ENCODE results near the gene PDLIM7.
"Not testable (repeated sequence)": the region's sequence is repeated elsewhere in the genome, so short reads cannot be mapped to it uniquely, and the experiment has no call there.

Gene PDLIM7

DNA sequence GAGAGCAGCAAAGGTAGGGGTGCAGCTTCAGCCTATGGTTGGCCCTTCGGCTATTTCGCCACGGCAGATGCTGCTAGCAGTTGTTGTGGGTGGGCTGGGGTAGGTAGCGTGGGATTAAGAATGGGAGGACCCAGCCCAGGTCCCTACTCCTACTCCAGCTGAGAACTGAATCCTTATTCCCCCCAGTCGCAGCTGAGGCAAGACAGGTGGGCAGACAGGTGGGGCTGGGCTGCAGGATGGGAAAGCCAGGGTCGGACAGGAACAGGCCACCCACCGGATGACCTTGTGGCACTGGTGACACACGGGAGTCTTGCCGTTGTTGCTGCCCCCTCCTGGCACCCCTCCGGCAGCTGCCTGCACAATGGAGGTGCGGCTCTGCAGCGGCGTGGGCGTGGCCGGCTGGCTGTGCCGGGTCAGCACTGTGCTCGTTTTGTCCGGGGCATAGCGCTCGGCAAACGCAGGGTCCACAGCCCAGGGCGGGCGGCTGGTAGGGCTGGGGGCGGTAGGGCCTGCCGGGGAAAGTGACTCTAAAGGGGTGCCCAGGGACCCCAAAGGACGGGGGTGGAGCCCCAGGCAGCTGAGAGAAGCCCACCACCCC lies 8.2 kb downstream of the PDLIM7 start:
- DNase-seq, result no peak

- DNase-seq, result no peak
Observed at GRCh38 chr5:177487975-177488374, 9.4 kb downstream of the PDLIM7 start.

GRCh38 chr5:177487144-177487543 lies 10.3 kb downstream of the PDLIM7 start:
- no peak for DNase-seq

- no peak for DNase-seq
Observed at GRCh38 chr5:177486256-177486655, 11.1 kb downstream of the PDLIM7 start.

GRCh38 chr5:177485753-177486152 lies 11.7 kb downstream of the PDLIM7 start:
- DNase-seq, result not testable (repeated sequence)

DNA sequence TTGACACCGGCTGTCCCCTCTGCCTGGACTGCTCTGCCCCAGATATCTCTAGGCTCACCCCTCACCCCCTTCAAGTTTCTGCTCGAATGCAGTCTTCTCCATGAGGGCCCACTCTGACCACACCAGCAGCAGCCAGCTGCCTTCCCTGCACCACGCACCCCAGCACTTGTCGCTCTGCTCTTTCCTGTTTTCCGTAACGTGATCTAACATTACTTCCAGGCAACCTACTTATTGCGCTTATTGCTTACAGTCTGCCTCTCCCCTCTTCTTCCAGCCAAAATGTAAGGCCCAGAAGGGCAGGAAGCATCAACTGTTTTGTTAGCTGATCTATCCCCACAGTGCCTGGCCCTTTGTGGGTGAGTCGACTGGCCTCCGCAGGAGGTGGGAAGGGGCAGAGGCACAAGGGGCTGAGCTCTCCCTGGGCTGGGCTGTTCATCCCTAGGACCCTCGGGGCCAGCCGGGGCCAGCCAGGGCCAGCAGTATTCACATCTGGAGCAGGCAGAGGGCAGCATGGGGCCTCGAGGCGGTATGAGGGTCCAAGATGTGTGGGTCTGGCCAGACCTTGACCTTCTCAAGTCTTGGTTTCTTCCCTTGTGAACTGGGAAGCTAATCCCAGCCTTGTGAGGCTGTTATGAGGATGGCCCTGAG lies 12.4 kb downstream of the PDLIM7 start:
- no peak for DNase-seq

DNA sequence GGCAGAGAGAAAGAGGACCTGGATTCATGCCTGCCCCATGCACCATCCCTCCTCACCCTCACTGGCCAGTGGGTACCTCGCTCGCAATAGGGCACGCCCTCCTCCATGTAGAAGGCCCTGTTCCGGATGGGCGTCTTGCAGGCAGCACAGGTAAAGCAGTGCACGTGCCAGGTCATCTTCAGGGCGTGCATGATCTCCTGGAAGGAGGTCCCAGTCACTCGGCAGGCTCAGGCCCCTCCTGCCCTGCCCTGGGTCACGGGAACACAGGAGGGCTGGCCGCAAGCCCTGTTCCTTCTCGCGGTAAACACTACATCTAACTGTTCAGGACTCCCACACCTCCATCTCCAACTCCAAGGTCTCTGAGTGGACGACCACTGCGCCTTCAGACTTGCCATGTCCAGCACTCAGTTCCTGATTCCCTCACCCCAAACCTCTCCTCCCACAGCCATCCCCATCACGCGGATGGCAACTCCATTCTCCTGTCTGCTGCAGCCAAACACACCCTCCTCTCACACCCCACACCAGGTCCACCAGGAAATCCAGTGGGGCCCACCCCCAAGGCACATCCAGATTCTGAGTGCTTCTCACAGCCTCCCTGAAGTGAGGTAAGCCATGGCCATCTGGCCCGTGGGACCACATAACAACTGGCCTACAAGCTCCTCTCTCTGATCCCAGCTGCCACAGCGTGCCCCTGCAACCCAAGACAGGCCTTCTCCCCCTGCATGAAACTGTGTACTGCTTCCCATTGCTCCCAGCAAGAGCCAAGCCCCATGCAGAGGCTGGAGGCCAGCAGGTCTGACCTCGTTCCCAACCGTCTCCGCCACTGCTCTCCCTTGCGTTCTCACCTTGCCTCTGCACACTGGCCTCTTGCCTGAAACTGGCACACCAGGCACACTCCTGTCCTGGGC lies 13.2 kb downstream of the PDLIM7 start:
- DNase-seq, result no peak

DNA sequence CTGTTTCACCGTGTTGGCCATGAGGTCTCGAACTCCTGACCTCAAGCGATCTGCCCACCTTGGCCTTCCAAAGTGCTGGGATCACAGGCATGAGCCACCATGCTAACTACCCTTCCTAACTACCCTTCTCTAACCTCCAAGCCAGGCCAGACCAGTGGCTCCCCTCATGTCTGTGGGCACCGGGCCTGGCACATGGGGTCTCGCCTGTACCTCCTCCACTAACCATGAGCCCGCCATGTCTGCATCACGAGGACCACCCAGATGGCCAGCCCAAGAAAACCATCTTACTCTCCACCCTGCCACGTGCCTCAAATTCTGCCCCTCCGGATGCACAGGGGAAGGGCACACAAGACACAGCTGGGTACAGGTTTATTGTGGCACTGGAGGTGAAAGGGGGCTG lies 14.4 kb downstream of the PDLIM7 start:
- no peak for DNase-seq

DNA sequence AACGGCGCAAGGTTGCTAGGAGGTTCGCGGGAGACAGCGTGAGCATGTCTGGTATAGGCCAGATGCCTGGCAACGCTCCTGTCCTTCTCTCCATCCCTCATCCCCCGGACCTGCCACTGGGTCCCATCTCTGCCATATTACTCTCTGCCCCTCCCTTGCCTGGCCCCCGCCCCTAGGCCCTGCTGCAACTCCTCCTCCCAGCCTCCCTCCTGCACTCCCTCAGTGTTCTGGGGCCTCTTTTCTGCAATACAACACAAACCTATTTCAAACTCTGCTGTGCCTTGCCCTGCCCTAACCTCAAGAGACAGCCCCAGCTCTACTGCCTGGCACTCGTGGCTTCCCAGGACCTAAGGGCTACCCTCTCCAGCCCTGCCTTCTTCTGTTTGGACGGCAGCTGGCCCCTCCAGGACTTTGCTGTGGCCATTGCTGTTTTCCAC lies 15.0 kb downstream of the PDLIM7 start:
- no peak for DNase-seq

GRCh38 chr5:177479774-177480173 lies 17.6 kb downstream of the PDLIM7 start:
- DNase-seq, result no peak

GRCh38 chr5:177478711-177479646 lies 18.4 kb downstream of the PDLIM7 start:
- DNase-seq, result no peak

GRCh38 chr5:177477701-177478477 lies 19.5 kb downstream of the PDLIM7 start:
- DNase-seq, result no peak

DNA sequence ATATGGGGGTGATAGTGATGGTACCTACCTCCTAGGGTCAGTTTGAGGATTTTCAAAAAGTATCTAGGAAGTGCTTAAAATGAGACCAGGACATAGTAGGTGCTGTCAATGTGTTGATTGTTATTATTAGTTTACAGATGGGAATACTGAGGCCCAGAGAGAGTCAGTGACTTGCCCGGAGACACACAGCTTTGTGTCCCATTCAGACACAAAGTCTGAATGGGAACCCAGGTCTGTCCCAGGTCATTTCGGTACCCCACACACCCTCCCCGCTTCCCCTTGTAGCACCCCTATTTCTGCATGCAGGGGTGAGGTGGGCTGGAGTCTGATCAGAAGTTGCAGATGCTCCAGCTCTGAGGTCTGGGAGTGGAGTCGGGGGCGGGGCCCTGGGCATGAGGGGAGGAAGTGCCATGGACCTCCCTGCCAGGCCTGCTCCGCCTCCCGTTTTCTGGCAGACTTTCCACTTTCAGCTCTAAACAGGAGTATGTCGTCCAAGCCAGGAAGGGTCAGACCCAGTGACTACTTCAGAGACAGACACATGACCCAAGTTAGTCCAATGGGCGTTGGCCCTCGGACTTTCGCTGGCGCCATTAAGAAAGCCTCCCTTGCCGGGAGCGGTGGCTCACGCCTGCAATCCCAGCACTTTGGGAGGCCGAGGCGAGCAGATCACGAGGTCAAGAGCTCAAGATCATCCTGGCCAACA lies 20.7 kb downstream of the PDLIM7 start:
- no peak for DNase-seq

- DNase-seq, result no peak
Observed at GRCh38 chr5:177475563-177476427, 21.6 kb downstream of the PDLIM7 start.

- DNase-seq, result no peak
Observed at GRCh38 chr5:177474846-177475562, 22.4 kb downstream of the PDLIM7 start.

DNA sequence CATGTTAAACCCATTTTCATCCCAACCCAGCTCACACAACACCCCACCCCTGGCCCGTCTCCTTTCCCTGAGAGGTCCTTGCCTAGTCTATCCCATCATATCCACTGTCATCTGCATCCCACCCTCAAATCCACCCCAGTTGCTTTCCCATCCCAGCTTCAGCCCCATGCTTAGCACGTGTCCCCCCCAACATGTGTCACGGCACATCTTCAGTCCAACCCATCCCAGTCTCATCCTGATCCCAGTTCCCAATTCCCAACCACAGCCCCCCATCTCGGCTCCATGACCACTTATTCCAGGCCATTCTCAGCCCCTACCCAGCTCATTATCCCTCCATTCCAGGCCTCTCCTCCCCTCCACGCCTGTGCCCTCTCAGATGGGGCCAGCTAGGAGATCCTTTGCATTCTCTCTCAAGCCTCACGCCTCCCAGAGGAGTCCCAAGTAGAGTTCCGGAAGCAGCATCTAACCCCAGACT lies 23.4 kb downstream of the PDLIM7 start:
- DNase-seq, result no peak

GRCh38 chr5:177473443-177474001 lies 23.9 kb downstream of the PDLIM7 start, which contains the start of gene DBN1:
Gene DBN1 (minus strand): TSS chr5:177473634. CDS start chr5:177473521, 113 bp downstream.
- no peak for DNase-seq

All from NCI-H1694 (cell line).